Stimulated activated CD4-positive, alpha-beta T cell treated with anti-CD3 and anti-CD28 coated beads, Interleukin-15, amount 100 ng/mL, for 24 hours (primary cell): ENCODE data around the gene DCUN1D5.
A peak's percentile ranks its signal among the peaks of the same experiment; 100 is the strongest.

Experiments
- DNase-seq: peaks from one replicate; pipeline ENCODE4 v3.0.0-alpha.2; 2020

DCUN1D5 gene

DNA sequence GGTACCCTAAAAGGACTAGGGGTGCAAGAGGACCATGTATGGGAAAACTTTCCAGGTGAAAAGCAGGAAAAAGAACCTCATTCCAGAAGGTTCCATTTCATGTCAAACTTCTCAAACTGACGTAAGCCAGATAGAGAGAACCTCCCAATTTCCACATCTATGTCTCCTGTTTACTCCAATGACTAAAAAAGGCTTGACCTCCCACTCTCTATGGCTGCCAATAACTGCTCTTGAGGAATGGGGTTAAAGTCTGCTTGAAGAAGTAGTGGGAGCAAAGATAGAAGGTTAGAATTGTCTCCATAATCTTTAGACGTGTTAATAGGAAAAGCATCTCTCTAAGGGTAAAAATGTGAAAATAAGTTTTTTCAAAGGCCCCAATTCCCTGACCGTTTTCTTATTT, 38.0 kb downstream of the DCUN1D5 start:
- DNase-seq: no peak

DNA sequence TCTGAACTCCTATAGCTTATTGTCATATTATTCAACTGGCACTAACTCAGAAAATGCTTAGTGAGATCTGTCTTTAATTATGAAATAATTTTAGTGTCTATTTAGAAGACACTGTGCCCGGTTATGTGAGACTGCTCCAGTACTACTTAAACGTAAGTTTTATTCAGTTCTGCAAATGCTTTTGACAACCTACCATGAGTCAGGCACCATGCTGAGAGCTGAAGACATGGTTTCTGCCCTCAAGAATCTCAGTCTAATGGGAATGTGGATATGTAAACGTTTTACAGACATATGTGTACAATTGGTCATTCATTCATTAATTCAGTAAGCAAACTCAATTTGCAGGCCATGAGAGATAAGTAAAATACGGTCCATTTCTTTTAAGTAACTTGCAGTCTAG, 40.0 kb downstream of the DCUN1D5 start:
- no peak for DNase-seq

DNA sequence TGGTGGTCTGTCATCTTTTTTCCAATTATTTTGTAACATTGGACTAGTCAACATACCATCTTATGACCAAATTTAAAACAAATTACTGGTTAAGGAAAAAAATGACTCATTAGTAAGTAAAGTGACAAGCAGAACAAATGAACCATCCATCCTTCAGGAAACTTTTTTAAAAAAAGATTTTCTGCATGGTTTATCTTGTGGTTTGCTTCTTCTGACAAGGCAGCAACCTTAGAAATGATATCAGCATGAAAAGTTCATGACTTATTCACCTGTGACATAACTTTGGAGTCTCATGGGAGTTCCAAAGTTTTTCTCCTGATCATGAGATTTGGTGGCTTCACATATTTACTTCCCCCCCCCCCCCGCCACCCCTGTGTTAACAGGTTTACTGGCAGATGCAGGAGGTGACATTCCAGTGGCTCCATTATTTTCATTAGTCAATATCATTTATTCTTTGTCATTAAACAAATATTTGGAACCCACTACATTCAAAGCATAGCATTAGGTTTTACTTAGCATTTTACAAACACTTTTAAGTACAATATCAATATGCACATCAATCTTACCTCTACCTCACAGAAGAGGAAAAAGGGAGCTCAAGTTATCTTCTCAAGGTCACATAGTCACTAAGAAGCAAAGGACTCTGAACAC, 40.7 kb downstream of the DCUN1D5 start:
- no peak for DNase-seq

DNA sequence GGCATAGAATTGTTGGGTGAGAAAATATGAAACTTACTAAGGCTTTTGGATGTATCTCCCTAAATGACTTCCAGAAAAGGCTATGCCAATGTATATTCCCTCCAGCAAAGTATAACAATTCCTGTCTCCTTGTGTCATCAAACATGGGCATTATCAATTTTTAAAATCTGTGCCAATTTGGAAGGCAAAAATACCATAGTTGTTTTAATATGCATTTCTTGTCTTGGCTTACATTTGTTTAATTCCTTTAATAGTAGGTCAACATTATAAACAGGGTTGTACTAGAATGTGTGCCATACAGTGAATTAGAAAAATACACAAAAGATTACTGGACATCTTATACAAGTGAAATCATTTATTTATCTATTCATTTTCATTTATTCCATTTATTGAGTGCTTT, 41.6 kb downstream of the DCUN1D5 start:
- DNase-seq: no peak

DNA sequence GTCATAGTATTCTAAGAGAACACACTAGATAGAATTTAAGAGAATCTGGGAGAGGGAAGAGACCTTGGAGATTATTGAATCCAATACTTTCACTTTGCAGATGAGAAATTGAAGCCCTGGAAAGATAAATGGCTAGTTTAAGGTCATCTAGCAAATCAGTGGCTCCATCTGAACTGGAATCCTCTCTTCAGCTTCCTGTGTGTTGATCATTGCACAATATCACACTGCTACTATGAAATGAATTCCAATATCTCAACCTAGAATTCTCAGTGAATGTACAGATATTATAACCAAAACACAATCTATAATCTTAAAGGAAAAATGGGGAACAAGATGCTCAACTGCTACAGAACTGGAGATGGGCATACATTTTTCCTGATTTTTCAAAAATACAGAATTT, 44.1 kb downstream of the DCUN1D5 start:
- no peak for DNase-seq

DNA sequence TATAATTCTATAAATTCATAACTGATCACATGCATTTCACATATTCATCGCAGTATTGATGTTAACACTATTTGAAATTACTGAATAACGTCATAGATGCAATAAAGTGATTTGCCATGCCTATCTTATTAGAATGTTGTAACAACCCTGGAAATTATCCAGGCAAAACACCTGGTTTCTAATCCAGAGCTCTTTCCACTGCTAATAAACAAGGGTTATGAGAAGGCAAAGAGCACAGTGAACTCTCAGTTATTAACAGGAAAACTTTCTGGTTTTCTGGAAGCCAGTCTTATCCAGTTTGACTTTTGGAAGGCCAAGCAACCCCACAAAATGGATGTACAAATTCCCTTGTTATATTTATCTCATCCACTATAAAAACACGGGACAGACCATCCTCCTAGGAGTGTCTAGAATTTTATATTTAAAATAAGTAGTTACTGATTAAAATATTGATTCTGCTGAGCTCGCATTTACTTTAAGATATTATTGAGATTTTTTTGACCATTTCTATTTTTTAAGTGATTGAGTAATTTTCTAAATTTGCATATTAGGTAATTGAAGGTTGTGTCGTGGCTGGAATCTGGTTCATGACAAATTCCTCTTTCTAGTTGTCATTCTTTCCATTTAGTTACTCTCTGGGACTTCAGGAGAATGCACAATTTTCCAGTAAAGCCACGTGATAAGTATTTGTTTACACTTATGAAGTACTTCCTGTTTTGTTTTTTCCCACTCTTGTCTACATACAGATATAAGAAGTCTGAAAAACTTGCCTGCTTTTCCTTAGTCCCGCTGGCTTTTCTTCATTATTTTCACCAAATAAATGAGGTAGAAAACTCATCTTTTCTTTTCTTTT, 47.9 kb downstream of the DCUN1D5 start:
- DNase-seq: no peak

DNA sequence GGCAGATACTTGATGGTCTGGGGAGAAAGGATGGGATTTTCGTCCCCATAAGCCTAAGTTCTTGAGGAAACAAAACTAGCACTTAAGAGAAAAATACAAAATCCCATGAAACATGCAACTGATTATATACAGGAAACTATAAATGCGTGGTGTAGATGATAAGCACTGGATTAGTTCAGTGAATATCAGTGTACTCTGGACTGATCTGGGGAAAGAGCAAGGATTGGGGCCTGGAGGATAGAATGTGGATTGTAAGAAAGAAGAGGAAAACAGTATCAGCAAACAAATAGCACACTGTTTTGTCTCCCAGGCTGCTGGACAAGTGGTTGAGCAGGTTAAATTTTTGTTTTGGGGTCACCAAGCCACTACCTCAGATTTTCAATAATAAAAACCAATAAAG, 49.8 kb downstream of the DCUN1D5 start:
- no peak for DNase-seq

DNA sequence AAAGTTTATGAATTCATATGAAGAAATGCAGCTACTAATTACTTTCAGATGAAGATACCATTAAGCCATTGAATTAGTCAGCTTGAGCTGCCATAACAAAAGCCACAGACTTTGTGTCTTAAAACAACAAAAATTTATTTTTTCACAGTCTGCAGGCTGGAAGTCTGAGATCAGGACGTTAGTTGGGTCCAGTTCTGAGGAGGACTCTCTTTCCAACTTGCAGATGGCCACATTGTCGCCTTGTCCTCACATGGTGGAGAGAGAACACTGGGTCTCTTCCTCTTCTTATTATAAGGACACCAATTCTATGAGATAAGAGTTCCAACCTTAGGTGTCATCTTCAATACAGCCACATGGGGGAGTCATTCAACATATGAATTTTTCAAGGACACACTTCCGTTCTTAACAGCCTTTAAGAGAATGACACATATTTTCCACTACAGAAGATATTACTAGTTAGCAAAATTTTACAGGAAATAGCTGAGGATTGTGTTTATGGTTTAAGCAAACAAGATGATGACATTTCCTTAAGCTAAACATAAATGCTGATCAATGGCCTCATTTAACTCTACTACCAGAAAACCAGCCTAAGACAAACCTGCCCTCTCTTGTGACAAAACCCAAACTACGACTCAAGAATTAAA, 56.0 kb downstream of the DCUN1D5 start:
- DNase-seq: peak; percentile 48

DNA sequence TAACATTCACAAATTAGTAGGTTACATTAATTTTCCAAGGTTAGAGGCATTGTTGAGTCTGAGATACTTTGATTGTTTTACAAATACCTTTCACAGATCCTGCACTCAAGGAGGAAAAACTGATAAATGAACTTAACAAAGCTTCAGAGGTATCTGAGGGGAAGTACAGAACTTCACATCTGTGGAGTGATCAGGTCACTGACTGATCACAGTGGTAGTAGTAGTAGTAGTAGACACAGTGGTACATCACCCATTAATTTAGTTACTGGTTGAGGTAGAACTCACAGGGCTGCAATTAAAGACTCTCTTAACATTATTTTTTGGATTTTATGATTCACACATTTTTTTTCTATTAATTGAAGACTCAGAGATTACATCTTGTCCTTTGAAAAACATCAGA, 56.7 kb downstream of the DCUN1D5 start:
- no peak for DNase-seq

DNA sequence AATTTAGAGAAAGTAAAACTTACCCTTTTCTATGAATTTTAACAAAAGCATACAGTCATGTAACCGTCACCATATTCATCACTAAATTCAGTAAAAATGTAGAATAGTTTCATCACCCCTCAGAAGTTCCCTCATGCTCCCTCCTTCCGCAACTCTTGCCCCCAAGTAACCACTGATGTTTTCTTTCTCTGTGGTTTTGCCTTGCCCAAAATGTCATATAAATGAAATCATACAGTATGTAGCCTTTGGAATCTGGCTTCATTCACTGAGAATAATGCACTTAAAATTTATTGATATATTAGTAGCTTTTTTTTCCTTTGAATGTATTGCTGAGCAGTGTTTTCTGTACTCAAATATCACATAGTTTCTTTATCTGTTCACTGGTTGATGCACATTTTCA, 60.1 kb downstream of the DCUN1D5 start:
- no peak for DNase-seq

DNA sequence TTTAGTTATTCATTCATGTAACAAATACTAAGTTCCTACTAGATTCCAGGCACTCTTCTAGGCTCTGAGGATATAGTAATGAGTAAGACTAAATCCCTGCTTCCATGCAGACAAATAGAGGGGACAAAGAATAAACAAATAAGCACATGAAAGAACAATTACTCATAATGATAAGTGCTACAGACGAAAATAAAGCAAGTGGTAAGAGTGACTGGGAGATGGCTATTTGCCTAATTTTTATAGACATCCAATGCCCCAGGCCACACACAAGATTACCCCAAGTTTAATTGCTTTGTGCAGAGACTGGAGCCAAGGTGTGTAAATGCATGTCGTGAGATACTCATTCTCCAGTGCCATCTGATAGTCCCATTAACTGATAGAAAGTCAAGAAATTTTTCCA, 62.6 kb downstream of the DCUN1D5 start:
- DNase-seq: no peak

DNA sequence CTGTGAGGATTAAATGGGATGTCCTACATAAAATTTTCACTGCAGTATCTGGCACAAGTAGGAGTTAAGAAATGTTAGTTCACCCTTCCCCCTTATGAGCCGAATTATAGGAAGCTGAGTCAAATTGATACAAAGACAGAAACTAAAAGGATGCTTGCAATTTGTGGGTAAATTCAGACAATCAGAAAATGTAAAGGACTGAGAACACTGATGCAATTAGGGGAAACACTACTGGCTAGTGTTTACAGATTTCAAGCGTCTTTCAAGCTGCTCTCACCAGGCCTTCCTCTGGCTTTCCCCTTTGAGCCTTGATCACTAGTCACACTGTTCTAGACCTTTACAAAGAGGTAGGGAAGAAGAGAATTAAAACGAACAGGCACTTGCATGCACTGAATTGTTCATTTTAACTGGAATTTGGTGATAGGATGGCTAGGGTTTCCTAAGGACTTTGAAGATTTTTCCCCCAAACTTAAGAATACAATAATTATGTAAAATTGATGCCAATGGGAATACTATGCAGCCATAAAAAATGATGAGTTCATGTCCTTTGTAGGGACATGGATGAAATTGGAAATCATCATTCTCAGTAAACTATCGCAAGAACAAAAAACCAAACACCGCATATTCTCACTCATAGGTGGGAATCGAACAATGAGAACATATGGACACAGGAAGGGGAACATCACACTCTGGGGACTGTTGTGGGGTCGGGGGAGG, 63.5 kb downstream of the DCUN1D5 start:
- DNase-seq: peak; percentile 5

DNA sequence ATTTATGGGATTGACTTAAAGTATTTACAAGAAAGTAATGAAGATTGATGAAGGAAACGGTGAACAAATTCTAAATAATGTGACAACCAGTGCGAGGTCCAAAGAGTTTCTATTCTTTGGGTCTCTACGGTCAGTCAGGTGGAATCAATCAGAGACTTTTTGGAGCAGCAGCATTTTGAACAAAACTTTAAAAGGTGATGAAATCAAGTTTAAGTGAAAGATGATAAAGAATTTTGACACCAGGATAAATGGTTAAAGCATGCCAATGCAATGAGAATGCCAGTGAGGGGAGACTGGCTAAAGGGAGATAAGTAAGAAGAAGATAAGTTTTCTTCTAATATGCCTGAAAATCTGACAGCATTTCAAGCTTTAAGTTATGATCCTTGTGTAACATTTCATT, 67.9 kb downstream of the DCUN1D5 start:
- DNase-seq: no peak

DNA sequence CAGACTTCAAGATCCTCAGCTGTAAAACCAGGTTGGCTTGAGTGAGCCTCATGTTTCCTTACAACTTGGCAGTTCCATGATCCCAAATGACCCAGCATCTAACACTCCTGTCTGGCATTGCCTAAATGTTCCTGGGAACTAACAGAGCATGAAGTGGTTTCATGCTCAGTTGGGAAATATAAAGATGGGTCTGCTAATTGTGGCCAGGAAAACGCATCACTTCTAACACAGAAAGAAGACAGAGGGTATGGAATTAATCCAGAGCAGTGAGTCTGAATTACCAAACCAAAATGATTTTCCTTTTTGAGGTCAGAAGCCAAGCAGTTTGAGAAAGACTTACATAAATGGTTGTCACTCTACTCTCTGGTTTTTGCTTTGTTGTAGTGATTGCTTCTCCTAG, 75.9 kb downstream of the DCUN1D5 start:
- DNase-seq: no peak

DNA sequence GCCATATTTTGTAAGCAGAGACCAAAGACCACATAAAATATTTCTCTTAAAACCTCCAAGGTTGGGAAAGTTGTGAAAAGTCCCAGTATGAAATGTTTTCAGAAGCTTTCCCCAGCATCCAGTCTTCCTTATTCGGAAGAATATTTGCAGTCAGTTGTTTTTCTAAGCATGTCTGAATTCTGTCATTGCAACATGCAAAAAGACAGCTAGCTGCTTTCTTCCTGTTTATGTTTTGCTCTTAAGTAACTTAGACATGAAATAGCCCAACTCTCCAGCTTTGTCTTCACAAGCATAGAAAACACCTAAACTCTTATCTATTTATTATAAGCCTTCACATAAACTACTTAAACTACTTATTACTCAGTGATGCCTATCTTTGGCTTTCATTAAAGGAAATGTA, 78.5 kb downstream of the DCUN1D5 start:
- DNase-seq: no peak
